CD4-positive, alpha-beta T cell treated with Interleukin-17A for 4 hours (primary cell): ENCODE measurements around the gene RAPGEF5.

Experiments
- DNase-seq: peaks from one replicate; pipeline ENCODE4 v3.0.0-alpha.2; 2020; ENCODE audit warnings: mixed read lengths

Gene RAPGEF5

GRCh38 chr7:22074897-22075296 lies 282.1 kb downstream of the RAPGEF5 start:
- DNase-seq: no peak
